ENCODE data around the gene ARHGAP33. TPM values are rescaled to one million over a fixed set of nuclear protein-coding genes. Genes with fewer than 3 reads are reported as not detected.

The ARHGAP33 gene
- total and polyA plus RNA-seq, 10 of the 15 experiments (the other 5 are each of a cell fraction or from before 2014, with no cell fraction given): 0.05 to 22.9 (median 2.3) TPM; not detected in 1

DNA sequence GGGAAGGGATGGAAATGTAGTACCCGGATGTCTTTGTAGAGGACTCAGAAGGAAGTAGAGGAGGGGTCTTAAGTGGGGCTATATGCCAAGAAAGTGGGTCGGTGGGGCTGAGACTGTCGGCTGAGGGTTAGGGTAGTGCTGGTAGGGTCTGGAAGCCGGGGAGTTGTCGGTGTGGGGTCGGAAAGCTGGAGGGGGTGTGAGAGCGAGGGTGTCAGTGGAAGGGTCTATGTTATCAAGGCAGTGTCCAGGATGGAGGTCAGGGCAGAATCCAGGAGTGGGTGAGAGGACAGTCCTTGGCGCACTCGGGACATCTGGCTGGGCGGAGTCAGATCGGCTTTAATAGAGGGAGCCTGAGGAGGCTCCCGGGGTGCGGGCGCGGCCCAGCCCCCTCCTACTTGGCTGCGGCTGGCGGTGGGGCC lies 20.2 kb upstream of the ARHGAP33 start:
- Histone ChIP-seq H3K36me3 (ENCODE audit: control insufficient read depth in 2 of 2, insufficient read depth in 2 of 2, low read length in 1 of 2) (peaks cover 0 to 2% of the 10 kb centered on the region in 2 experiments; a peak in 2 of 4 replicates), H3K79me2 (ENCODE audit: control insufficient read depth, insufficient read depth, low read length) (peaks cover 11% of the 10 kb centered on the region), H3K9ac (ENCODE audit: control insufficient read depth, insufficient read depth, low read length) (no peak overlapping the region), H3K9me3 (replicated peaks; ENCODE audit: control insufficient read depth, insufficient read depth, low read length) (no peaks in the 10 kb centered on the region), H3K27ac (ENCODE audit: control insufficient read depth, insufficient read depth) (no peak overlapping the region), H2AFZ (ENCODE audit: control insufficient read depth, low read depth, low read length) (no peak overlapping the region), H3K4me2 (ENCODE audit: control insufficient read depth, insufficient read depth) (no peak overlapping the region), H4K20me1 (ENCODE audit: control insufficient read depth, insufficient read depth) (no peaks in the 10 kb centered on the region), H3K4me1 (ENCODE audit: control insufficient read depth, insufficient read depth, low read length) (peaks cover 15% of the 10 kb centered on the region), H3K27me3 (replicated peaks in 1 of 2; ENCODE audit: control insufficient read depth in 2 of 2, insufficient read depth in 2 of 2, low read length in 1 of 2) (no peaks in the 10 kb centered on the region), H3K4me3 (no peak overlapping the region)
- CTCF ChIA-PET: no interaction called here
- TF ChIP-seq ATF2 (IDR thresholded peaks at IDR 0.05; ENCODE audit: low read length): no peak
- no peak for TF ChIP-seq FOXM1 (IDR thresholded peaks at IDR 0.05; ENCODE audit: low read depth, low read length)
- TF ChIP-seq, protein P1, sequence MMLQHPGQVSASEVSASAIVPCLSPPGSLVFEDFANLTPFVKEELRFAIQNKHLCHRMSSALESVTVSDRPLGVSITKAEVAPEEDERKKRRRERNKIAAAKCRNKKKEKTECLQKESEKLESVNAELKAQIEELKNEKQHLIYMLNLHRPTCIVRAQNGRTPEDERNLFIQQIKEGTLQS (IDR thresholded peaks at IDR 0.05; ENCODE audit: borderline replicate concordance, extremely low read depth, low read depth, low read length): no peak
- no peak for TF ChIP-seq IKZF1 (conservative IDR thresholded peaks at IDR 0.05)
- no peak for TF ChIP-seq ETV6 (conservative IDR thresholded peaks at IDR 0.05 in 1 of 2, IDR thresholded peaks at IDR 0.05 in 1 of 2; ENCODE audit: borderline replicate concordance in 1 of 2, low read depth in 1 of 2)
- TF ChIP-seq CBX3 (IDR thresholded peaks at IDR 0.05; ENCODE audit: borderline replicate concordance, low read depth): no peak
- TF ChIP-seq, protein P2, sequence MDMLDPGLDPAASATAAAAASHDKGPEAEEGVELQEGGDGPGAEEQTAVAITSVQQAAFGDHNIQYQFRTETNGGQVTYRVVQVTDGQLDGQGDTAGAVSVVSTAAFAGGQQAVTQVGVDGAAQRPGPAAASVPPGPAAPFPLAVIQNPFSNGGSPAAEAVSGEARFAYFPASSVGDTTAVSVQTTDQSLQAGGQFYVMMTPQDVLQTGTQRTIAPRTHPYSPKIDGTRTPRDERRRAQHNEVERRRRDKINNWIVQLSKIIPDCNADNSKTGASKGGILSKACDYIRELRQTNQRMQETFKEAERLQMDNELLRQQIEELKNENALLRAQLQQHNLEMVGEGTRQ (IDR thresholded peaks at IDR 0.05; ENCODE audit: borderline replicate concordance, low read depth, low read length): no peak
- TF ChIP-seq SMAD1 (IDR thresholded peaks at IDR 0.05; ENCODE audit: low read depth, partially characterized antibody): no peak
- no peak for TF ChIP-seq RCOR1 (conservative IDR thresholded peaks at IDR 0.05; ENCODE audit: low read depth, low read length)
- TF ChIP-seq TARDBP (IDR thresholded peaks at IDR 0.05; ENCODE audit: borderline replicate concordance): no peak
- WGBS (ENCODE audit: insufficient coverage, insufficient replicate concordance, low lambda C conversion rate, missing lambda C conversion rate): 96% methylated on average over 17 of the region's 17 CpGs
- POLR2A ChIA-PET: interaction anchor here (0.6 kb wide), 1 partner anchor 8 kb away, joined by 4 read pairs; no protein-coding TSS in a partner anchor
- intact Hi-C loops (cut with micrococcal nuclease; ENCODE audit: unreplicated experiment) (no loop called here), in situ Hi-C loops (cut with MboI) (no loop called here)
- DNase-seq (ENCODE audit: low read depth, low spot score): no peak
- BruUV-seq (replicated peaks): no TSS peak
- SMC1A ChIA-PET (ENCODE audit: uncharacterized antibody, unreplicated experiment): no interaction called here
- RAD21 ChIA-PET (ENCODE audit: unreplicated experiment): no interaction called here
- FAIRE-seq: no peak
- ATAC-seq: no peak
